HEK293 (cell line): ENCODE measurements around the gene ACMSD.

ENCODE experiments used
- CTCF ChIA-PET: fragments of 350-600 bp; formaldehyde crosslinking; extraction: SDS; loops from one replicate; lab custom pipeline; 2021; ENCODE audit warnings: antibody characterized with exemption; lab: Yijun Ruan, JAX
- POLR2A ChIA-PET: fragments of 300-600 bp; formaldehyde crosslinking; extraction: SDS; loops from one replicate; lab custom pipeline; 2020; ENCODE audit warnings: antibody characterized with exemption, inconsistent platforms; lab: Yijun Ruan, JAX
- H3K27ac ChIP-seq: fragments of 200-500 bp; sonication (Bioruptor generic); 2 replicates; pipeline ENCODE4 v1.5.1; 2014; ENCODE audit warnings: low read depth, low read length, control low read depth, inconsistent platforms; ENCODE audit errors: extremely low read depth
- H3K36me3 ChIP-seq, 2 experiments: fragments of 200-500 bp in 1 of 2; sonication (Bioruptor generic) in 1 of 2; 1 replicate in 1 of 2; 2 replicates in 1 of 2; pipeline ENCODE4 v1.5.1; 2014 to 2017; ENCODE audit warnings: inconsistent platforms in 2 of 2, low read length in 2 of 2; ENCODE audit not compliant: control insufficient read depth in 2 of 2, insufficient read depth in 1 of 2
- H3K4me1 ChIP-seq: fragments of 200-500 bp; sonication (Bioruptor generic); 2 replicates; pipeline ENCODE4 v1.5.1; 2014; ENCODE audit warnings: mild to moderate bottlenecking, low read length, inconsistent platforms; ENCODE audit not compliant: control insufficient read depth, insufficient read depth
- H3K4me3 ChIP-seq: 2 replicates; pipeline ENCODE4 v1.5.1; 2011; ENCODE audit warnings: low read depth, mild to moderate bottlenecking, control low read depth, low read length, moderate library complexity
- H3K9me3 ChIP-seq: fragments of 200-500 bp; sonication (Bioruptor generic); 2 replicates; pipeline ENCODE4 v1.5.1; 2014; ENCODE audit warnings: low read depth, low read length, inconsistent platforms; ENCODE audit not compliant: control insufficient read depth, insufficient read depth
- REST ChIP-seq: fragments of 450-650 bp; formaldehyde crosslinking; IDR thresholded peaks from 2 replicates; pipeline ENCODE4 v1.5.1; 2016; ENCODE audit warnings: missing biosample characterization, missing genetic modification characterization
- SALL2 ChIP-seq: fragments of 450-650 bp; formaldehyde crosslinking; IDR thresholded peaks from 2 replicates; pipeline ENCODE4 v1.5.0; 2017; ENCODE audit warnings: missing biosample characterization, mild to moderate bottlenecking, missing genetic modification characterization, borderline replicate concordance
- ZBTB10 ChIP-seq: fragments of 450-650 bp; formaldehyde crosslinking; IDR thresholded peaks from 2 replicates; pipeline ENCODE4 v1.5.1; 2016; ENCODE audit warnings: missing biosample characterization, missing genetic modification characterization
- ZFP3 ChIP-seq: fragments of 450-650 bp; formaldehyde crosslinking; IDR thresholded peaks from 2 replicates; pipeline ENCODE4 v1.5.1; 2016; ENCODE audit warnings: low read depth, missing biosample characterization, missing genetic modification characterization
- ZIC2 ChIP-seq: fragments of 450-650 bp; formaldehyde crosslinking; IDR thresholded peaks from 2 replicates; pipeline ENCODE4 v1.5.1; 2016; ENCODE audit warnings: missing biosample characterization, missing genetic modification characterization
- ZNF169 ChIP-seq: fragments of 450-650 bp; formaldehyde crosslinking; IDR thresholded peaks from 2 replicates; pipeline ENCODE4 v1.5.1; 2016; ENCODE audit warnings: missing biosample characterization, missing genetic modification characterization
- ZNF184 ChIP-seq: fragments of 450-650 bp; IDR thresholded peaks from 2 replicates; pipeline ENCODE4 v1.5.1; 2018; ENCODE audit warnings: missing biosample characterization, mild to moderate bottlenecking, missing genetic modification characterization
- ZNF211 ChIP-seq: fragments of 450-650 bp; formaldehyde crosslinking; IDR thresholded peaks from 2 replicates; pipeline ENCODE4 v1.5.1; 2016; ENCODE audit warnings: low read depth, missing biosample characterization, missing genetic modification characterization
- ZNF221 ChIP-seq: fragments of 450-650 bp; formaldehyde crosslinking; IDR thresholded peaks from 2 replicates; pipeline ENCODE4 v1.5.1; 2017; ENCODE audit warnings: missing biosample characterization, missing genetic modification characterization, borderline replicate concordance
- ZNF561 ChIP-seq: fragments of 450-650 bp; IDR thresholded peaks from 2 replicates; pipeline ENCODE4 v1.5.1; 2018; ENCODE audit warnings: missing biosample characterization, missing genetic modification characterization, borderline replicate concordance
- ZNF658 ChIP-seq: fragments of 450-650 bp; formaldehyde crosslinking; IDR thresholded peaks from 2 replicates; pipeline ENCODE4; 2016; ENCODE audit warnings: missing biosample characterization, missing genetic modification characterization
- ZSCAN18 ChIP-seq: fragments of 450-650 bp; formaldehyde crosslinking; IDR thresholded peaks from 2 replicates; pipeline ENCODE4 v1.5.1; 2016; ENCODE audit warnings: missing biosample characterization, missing genetic modification characterization

Gene ACMSD

GRCh38 chr2:134862674-134863073 lies 24.3 kb downstream of the ACMSD start (continued):
- TF ChIP-seq REST (no peak), ZNF561 (no peak)
- TF ChIP-seq, all 188 proteins: peak for 0

GRCh38 chr2:134863446-134863845 lies 25.0 kb downstream of the ACMSD start:
- ChIA-PET CTCF (interaction anchor here (0.6 to 0.7 kb wide), 2 partner anchors 15 to 67 kb away, joined by 3 read pairs; no protein-coding TSS in a partner anchor), POLR2A (no interaction called here)
- no peaks in the 10 kb centered on the region for H3K4me1 ChIP-seq
- TF ChIP-seq ZIC2 (no peak), ZFP3 (tag by site-specific recombination) (no peak), ZNF211 (no peak)
- no peak overlapping the region for H3K4me3 ChIP-seq
- no peaks in the 10 kb centered on the region for H3K9me3 ChIP-seq
- H3K36me3 ChIP-seq = no peaks in the 10 kb centered on the region
- H3K27ac ChIP-seq = no peak overlapping the region

GRCh38 chr2:134865067-134865787 lies 26.8 kb downstream of the ACMSD start:
- Histone ChIP-seq H3K4me3 (no peak overlapping the region), H3K36me3 (no peaks in the 10 kb centered on the region), H3K9me3 (no peaks in the 10 kb centered on the region), H3K4me1 (no peaks in the 10 kb centered on the region), H3K27ac (no peak overlapping the region)
- CTCF ChIA-PET = interaction anchor here (0.6 kb wide), 1 partner anchor 105 kb away, joined by 3 read pairs; no protein-coding TSS in a partner anchor
- TF ChIP-seq ZNF658 (no peak), ZNF184 (tag by site-specific recombination) (no peak), SALL2 (tag by site-specific recombination) (no peak), ZBTB10 (no peak), ZSCAN18 (tag by site-specific recombination) (no peak), ZNF169 (tag by site-specific recombination) (no peak), REST (no peak), ZNF221 (tag by site-specific recombination) (no peak)
- POLR2A ChIA-PET = no interaction called here
